AML-193 (cell line): ENCODE results near the gene MEIOB.
"Not testable (repeated sequence)": the region's sequence is repeated elsewhere in the genome, so short reads cannot be mapped to it uniquely, and the experiment has no call there.

Source experiments
- DNase-seq, 2 experiments: peaks; one replicate each; lab custom pipeline; 2025; lab: John Stamatoyannopoulos, UW

The MEIOB gene

GRCh38 chr16:1810106-1810505 lies 61.9 kb downstream of the MEIOB start:
- no peak for DNase-seq

- no peak for DNase-seq
Observed at GRCh38 chr16:1809281-1809801, 62.6 kb downstream of the MEIOB start.

- no peak for DNase-seq
Observed at GRCh38 chr16:1808691-1809090, 63.3 kb downstream of the MEIOB start.

- no peak for DNase-seq
Observed at GRCh38 chr16:1807626-1808025, 64.3 kb downstream of the MEIOB start.

GRCh38 chr16:1800701-1801100 lies 71.3 kb downstream of the MEIOB start:
- DNase-seq = no peak

- DNase-seq = not testable (repeated sequence)
Observed at GRCh38 chr16:1799263-1799662, 72.7 kb downstream of the MEIOB start.

GRCh38 chr16:1794908-1795666 lies 76.9 kb downstream of the MEIOB start:
- no peak for DNase-seq

- DNase-seq = no peak
Observed at GRCh38 chr16:1794221-1794871, 77.6 kb downstream of the MEIOB start.

GRCh38 chr16:1793578-1794220 lies 78.3 kb downstream of the MEIOB start, which contains the start of gene IGFALS:
IGFALS (minus strand) TSS chr16:1793705; CDS start chr16:1793652, 53 bp downstream.
- DNase-seq = no peak

GRCh38 chr16:1792836-1793577 lies 79.0 kb downstream of the MEIOB start:
- no peak for DNase-seq

- DNase-seq = no peak
Observed at GRCh38 chr16:1791943-1792812, 79.8 kb downstream of the MEIOB start.

GRCh38 chr16:1791256-1791942 lies 80.6 kb downstream of the MEIOB start:
- no peak for DNase-seq

GRCh38 chr16:1790611-1791255 lies 81.2 kb downstream of the MEIOB start:
- DNase-seq = no peak

GRCh38 chr16:1790261-1790610 lies 81.7 kb downstream of the MEIOB start:
- DNase-seq = no peak

GRCh38 chr16:1789643-1790045 lies 82.3 kb downstream of the MEIOB start:
- DNase-seq = no peak

- no peak for DNase-seq
Observed at GRCh38 chr16:1788708-1789100, 83.3 kb downstream of the MEIOB start.

- no peak for DNase-seq
Observed at GRCh38 chr16:1788095-1788707, 83.8 kb downstream of the MEIOB start.

- no peak for DNase-seq
Observed at GRCh38 chr16:1787322-1788094, 84.5 kb downstream of the MEIOB start.

GRCh38 chr16:1787056-1787321 lies 85.0 kb downstream of the MEIOB start:
- no peak for DNase-seq
